Uterine smooth muscle cell (primary cell): ENCODE data around the gene KIAA0513. TPM values are rescaled to one million over a fixed set of nuclear protein-coding genes. Genes with fewer than 3 reads are reported as not detected.

Experiments
- total RNA-seq: library from RNA; depleted of rRNA; stranded (reverse); fragments of >200 nt; gene quantifications from 2 replicates; pipeline ENCODE4 v1.2.3, GENCODE V29; 2014

KIAA0513 gene, protein sequence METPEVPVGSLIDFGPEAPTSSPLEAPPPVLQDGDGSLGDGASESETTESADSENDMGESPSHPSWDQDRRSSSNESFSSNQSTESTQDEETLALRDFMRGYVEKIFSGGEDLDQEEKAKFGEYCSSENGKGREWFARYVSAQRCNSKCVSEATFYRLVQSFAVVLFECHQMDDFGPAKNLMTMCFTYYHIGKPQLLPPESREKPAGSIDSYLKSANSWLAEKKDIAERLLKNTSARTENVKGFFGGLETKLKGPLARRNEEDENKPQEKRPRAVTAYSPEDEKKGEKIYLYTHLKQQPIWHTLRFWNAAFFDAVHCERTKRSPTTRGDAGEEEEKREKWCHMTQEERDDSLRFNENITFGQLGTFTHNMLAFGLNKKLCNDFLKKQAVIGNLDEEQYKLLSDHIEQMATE
- 18.5 and 31.0 TPM in 2 replicates for total RNA-seq

DNA sequence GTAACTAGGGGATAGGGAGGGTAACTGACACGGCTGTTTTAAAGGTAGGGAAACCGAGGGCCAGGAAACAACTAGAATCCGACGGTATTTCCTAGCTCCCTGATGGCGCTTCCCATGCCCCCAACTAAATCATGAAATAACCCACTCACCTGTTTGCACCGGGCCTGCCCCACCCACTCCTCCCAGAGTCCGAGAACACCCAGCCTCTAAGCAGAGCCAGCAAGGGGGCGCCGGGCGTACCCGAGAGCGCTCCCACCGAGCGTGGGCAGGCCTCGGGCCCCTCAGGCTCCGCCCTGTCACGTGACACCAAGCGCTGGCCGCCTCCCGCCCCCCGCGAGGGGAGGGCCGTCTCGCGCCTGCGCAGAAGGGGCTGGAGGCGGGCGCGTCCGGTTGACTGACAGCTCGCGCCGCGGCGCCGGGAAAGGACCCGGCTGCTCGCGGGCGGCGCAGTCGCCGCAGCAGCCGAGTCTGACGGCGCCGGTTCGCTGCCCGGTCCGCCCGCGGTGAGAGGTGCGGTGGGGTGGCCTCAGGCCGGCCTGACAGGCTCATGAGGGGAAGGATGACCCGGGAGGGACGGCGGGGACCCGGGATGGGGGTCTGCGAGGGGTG, at the start of gene KIAA0513:
KIAA0513 (plus strand) TSS at position 447 of the 609 bp plus-strand sequence. CDS start 39,277 bp downstream, outside the sequence.

DNA sequence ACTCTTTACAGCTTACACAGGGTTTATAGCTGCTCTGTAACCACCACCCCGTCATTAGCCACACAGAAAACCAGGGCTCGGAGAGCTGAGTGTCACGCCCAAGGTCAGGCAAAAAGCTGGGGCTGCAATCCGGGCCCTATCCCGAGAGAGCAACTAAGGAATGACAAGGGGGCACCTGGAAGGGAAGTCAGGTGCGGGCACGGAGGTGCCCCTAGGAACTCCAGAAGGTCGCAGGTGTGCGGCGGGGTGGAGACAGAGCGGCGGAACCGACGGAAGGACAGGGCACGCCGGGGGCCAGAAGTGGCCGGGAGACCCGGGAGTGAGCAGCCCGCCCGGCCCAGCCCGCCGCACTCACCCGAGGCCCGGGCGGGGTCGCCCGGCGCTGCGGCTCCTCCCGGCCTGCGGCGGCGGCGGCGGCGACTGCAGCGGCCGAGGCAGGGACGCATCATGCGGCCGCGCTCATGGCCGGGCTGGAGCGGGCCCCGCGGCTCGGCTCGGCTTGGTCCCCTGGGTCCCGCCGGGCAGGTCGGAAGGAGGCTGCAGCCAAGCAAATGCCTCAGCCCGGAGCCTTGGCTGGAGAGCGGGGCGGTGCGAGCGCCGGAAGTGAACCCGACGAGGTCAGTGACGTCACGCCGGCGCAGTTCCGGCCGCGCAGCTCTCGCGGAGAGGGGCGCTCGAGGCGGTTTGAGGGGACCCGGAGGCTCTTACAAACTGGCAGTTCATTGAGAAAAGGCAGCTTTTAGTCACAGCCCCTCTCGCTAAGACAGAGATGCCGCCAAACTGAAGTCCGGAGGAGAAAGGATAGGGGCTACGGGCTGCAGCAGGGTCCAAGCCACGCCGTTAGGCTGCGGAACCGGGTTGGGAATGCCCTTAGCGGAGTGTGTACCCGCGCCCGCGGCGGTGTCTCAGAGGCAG, 16.4 kb upstream of the KIAA0513 start, which contains the start of gene ZDHHC7:
ZDHHC7 (minus strand) TSS at position 605 of the 915 bp plus-strand sequence. CDS start 20,917 bp downstream, outside the sequence.

DNA sequence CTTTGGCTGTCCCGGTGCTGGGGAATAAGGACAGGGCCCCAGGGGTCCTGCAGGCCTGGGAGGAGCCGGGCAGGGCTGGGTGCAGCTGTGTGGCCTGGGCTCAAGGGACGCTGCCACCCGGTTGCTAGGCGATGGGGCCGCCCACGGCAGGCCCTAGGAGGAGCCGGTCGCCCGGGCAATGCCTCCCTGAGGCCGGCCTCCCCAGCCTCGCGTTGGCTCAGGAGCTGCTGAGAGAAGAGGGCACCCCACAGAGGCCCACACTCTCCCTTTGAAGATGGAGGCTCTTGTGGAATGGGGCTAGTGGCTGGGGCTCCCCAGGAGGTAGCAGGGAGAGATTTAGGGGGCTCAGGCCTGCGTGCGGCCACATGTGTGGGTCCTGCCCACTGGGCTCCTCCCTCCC, 84.8 kb downstream of the KIAA0513 start, which contains the start of gene CIBAR2:
CIBAR2 (minus strand) TSS at position 109 of the 400 bp plus-strand sequence. CDS start 120 bp downstream, outside the sequence.

Other genes with a start within 250 kb of the KIAA0513 start
- 4.5 and 5.4 TPM in 2 replicates for gene CRISPLD2, start 207.8 kb upstream of the KIAA0513 start, total RNA-seq
- gene ZDHHC7, start 16.3 kb upstream of the KIAA0513 start, total RNA-seq = 89.4 and 97.5 TPM in 2 replicates
- gene CIBAR2, start 84.7 kb downstream of the KIAA0513 start, total RNA-seq = not detected in 2 replicates